AG04449 (cell line): ENCODE results near the gene RIC8B.

Experiments
- CTCF ChIA-PET: fragments of 350-600 bp; formaldehyde crosslinking; extraction: SDS; loops from one replicate; lab custom pipeline; 2021; ENCODE audit warnings: antibody characterized with exemption; lab: Yijun Ruan, JAX
- POLR2A ChIA-PET: fragments of 400-600, 350-600 bp; formaldehyde crosslinking; extraction: SDS; loops from one replicate; lab custom pipeline; 2020; ENCODE audit warnings: antibody characterized with exemption, inconsistent platforms; lab: Yijun Ruan, JAX
- DNase-seq: peaks from one replicate; pipeline ENCODE4 v3.0.0-alpha.2; 2010; ENCODE audit warnings: low read depth, low spot score
- H3K4me3 ChIP-seq: 2 replicates; pipeline ENCODE4 v1.5.1; 2011; ENCODE audit warnings: low read depth, mild to moderate bottlenecking, control low read depth, low read length
- TF ChIP-seq, protein P1 (sequence below): IDR thresholded peaks from one replicate; pipeline ENCODE4 v1.5.1; 2011; ENCODE audit warnings: mild to moderate bottlenecking, moderate library complexity, low read length, control low read depth, inconsistent platforms; ENCODE audit not compliant: insufficient read depth; ENCODE audit errors: missing control alignments

Gene RIC8B

DNA sequence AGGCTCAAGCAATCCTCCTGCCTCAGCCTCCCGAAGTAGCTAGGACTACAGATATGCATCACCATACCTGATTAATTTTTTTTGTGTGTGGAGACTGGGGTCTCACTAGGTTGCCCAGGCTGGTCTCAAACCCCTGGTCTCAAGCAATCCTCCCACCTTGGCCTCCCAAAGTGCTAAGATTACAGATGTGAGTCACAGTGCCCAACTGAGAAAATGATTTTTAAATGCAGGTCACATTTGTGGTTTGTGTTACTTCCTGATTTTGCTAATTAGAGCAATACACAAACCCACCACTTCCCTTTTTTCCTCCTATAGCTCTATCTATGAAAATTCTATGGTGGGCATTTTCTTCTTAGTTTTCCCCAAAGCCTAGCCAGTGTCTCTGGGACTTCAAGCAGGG, 135.7 kb downstream of the RIC8B start:
- DNase-seq = no peak
- CTCF ChIA-PET = interaction anchor here (1.6 to 6.8 kb wide), 2 partner anchors 10 to 27 kb away, joined by 3 to 41 read pairs; no protein-coding TSS in a partner anchor
- POLR2A ChIA-PET = no interaction called here
- TF ChIP-seq, protein P1, sequence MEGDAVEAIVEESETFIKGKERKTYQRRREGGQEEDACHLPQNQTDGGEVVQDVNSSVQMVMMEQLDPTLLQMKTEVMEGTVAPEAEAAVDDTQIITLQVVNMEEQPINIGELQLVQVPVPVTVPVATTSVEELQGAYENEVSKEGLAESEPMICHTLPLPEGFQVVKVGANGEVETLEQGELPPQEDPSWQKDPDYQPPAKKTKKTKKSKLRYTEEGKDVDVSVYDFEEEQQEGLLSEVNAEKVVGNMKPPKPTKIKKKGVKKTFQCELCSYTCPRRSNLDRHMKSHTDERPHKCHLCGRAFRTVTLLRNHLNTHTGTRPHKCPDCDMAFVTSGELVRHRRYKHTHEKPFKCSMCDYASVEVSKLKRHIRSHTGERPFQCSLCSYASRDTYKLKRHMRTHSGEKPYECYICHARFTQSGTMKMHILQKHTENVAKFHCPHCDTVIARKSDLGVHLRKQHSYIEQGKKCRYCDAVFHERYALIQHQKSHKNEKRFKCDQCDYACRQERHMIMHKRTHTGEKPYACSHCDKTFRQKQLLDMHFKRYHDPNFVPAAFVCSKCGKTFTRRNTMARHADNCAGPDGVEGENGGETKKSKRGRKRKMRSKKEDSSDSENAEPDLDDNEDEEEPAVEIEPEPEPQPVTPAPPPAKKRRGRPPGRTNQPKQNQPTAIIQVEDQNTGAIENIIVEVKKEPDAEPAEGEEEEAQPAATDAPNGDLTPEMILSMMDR = no peak
- no peak overlapping the region for H3K4me3 ChIP-seq

GRCh38 chr12:106911581-106911980, 137.1 kb downstream of the RIC8B start:
- ChIA-PET CTCF (interaction anchor here (1.6 to 6.8 kb wide), 2 partner anchors 9 to 28 kb away, joined by 3 to 41 read pairs; no protein-coding TSS in a partner anchor), POLR2A (no interaction called here)
- H3K4me3 ChIP-seq = no peak overlapping the region
- no peak for DNase-seq
- TF ChIP-seq, protein P1 = no peak

DNA sequence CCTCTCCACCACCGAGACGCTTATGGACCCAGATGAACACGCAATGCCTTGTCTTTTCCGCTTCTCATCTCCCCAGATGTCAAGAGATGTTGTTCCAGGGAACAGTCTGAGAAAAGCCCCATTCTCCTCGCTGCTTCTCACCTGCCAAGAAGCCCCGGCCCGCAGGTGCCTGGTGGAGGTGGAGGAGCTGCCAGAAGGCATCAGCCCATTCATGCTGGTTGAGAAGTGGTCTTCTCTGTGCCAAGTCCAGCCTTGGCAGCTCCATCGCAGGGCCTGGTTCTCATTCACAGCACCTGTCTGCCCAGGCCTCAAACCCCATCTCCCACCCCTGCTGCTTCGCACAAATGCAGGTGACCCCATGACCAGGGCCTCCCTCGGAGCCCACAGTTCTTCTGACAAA, 139.0 kb downstream of the RIC8B start:
- ChIA-PET POLR2A (no interaction called here), CTCF (interaction anchor here (0.9 to 1.8 kb wide), 2 partner anchors 467 to 556 kb away, joined by 3 to 6 read pairs; partner anchors contain the start of gene POLR3B)
- TF ChIP-seq, protein P1 = no peak
- H3K4me3 ChIP-seq = no peak overlapping the region
- DNase-seq = no peak

- ChIA-PET POLR2A (no interaction called here), CTCF (no interaction called here)
- H3K4me3 ChIP-seq = no peak overlapping the region
- DNase-seq = no peak
- TF ChIP-seq, protein P1 = no peak
These were observed 140.5 kb downstream of the RIC8B start for GRCh38 chr12:106914796-106915634.

GRCh38 chr12:106915635-106916026, 141.1 kb downstream of the RIC8B start:
- CTCF ChIA-PET = no interaction called here
- TF ChIP-seq, protein P1 = no peak
- no peak overlapping the region for H3K4me3 ChIP-seq
- POLR2A ChIA-PET = no interaction called here
- DNase-seq = no peak

DNA sequence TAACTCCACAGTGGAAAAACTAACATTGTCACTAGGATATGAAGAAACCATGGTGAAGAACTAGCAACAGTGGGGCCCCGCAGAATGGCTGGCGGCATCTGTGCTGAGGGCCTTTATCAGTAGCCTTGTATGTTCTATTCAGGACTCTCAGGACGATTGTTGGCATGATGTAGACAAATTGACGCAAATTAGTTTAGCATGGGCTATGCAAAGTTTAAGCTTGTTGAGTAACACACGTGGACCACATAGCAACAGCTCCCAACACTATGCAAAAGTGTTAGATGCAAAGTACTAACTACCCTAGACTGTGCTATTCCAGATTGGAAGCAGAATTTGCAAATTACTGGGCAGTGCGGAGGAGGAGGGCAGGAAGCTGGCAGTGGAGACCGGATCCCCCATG, 143.0 kb downstream of the RIC8B start:
- POLR2A ChIA-PET = no interaction called here
- no peak for DNase-seq
- H3K4me3 ChIP-seq = no peak overlapping the region
- CTCF ChIA-PET = interaction anchor here (0.8 to 5.9 kb wide), 6 partner anchors 15 to 691 kb away, joined by 3 to 118 read pairs (median 12); no protein-coding TSS in a partner anchor
- TF ChIP-seq, protein P1 = no peak
